ENCODE measurements around the gene SMC1A.

Gene SMC1A

GRCh38 chrX:53383376-53384076 lies 38.9 kb downstream of the SMC1A start:
- no peak overlapping the region for H3K27ac ChIP-seq
- TF ChIP-seq CTCF (IDR thresholded peaks at IDR 0.05) (no peak), ZFX (IDR thresholded peaks at IDR 0.05; ENCODE audit: borderline replicate concordance) (no peak)

GRCh38 chrX:53379747-53380146 lies 42.7 kb downstream of the SMC1A start:
- no peak for TF ChIP-seq CTCF (IDR thresholded peaks at IDR 0.05)
- TF ChIP-seq ZFX (IDR thresholded peaks at IDR 0.05; ENCODE audit: borderline replicate concordance): no peak
- H3K27ac ChIP-seq: no peak overlapping the region

- TF ChIP-seq CTCF (IDR thresholded peaks at IDR 0.05): no peak
- no peak for TF ChIP-seq ZFX (IDR thresholded peaks at IDR 0.05; ENCODE audit: borderline replicate concordance)
- no peak overlapping the region for H3K27ac ChIP-seq
Measured at GRCh38 chrX:53379008-53379710, 43.3 kb downstream of the SMC1A start.

GRCh38 chrX:53377464-53377863 lies 45.0 kb downstream of the SMC1A start:
- no peak overlapping the region for H3K27ac ChIP-seq
- no peak for TF ChIP-seq CTCF (IDR thresholded peaks at IDR 0.05)
- TF ChIP-seq ZFX (IDR thresholded peaks at IDR 0.05; ENCODE audit: borderline replicate concordance): no peak

GRCh38 chrX:53376888-53377287 lies 45.6 kb downstream of the SMC1A start:
- no peak overlapping the region for H3K27ac ChIP-seq
- no peak for TF ChIP-seq ZFX (IDR thresholded peaks at IDR 0.05; ENCODE audit: borderline replicate concordance)
- TF ChIP-seq CTCF (IDR thresholded peaks at IDR 0.05): no peak

GRCh38 chrX:53374923-53375322 lies 47.5 kb downstream of the SMC1A start:
- TF ChIP-seq CTCF (IDR thresholded peaks at IDR 0.05): 0 out of 2 replicates have a peak, but pooled peaks have one; percentile 7
- no peak for TF ChIP-seq ZFX (IDR thresholded peaks at IDR 0.05; ENCODE audit: borderline replicate concordance)
- no peak overlapping the region for H3K27ac ChIP-seq

- H3K27ac ChIP-seq: no peak overlapping the region
- no peak for TF ChIP-seq ZFX (IDR thresholded peaks at IDR 0.05; ENCODE audit: borderline replicate concordance)
- TF ChIP-seq CTCF (IDR thresholded peaks at IDR 0.05): no peak
Measured at GRCh38 chrX:53374222-53374820, 48.1 kb downstream of the SMC1A start.

Data from 22Rv1 (cell line).